Aortic smooth muscle cell (primary cell): ENCODE data around the gene IFNA5. TPM values are rescaled to one million over a fixed set of nuclear protein-coding genes. Genes with fewer than 3 reads are reported as not detected.

Source experiments
- total RNA-seq: library from RNA; depleted of rRNA; stranded (reverse); fragments of >200 nt; gene quantifications from 2 replicates; pipeline ENCODE4 v1.2.3, GENCODE V29; 2014

Gene IFNA5
- not detected in 2 replicates for total RNA-seq

DNA sequence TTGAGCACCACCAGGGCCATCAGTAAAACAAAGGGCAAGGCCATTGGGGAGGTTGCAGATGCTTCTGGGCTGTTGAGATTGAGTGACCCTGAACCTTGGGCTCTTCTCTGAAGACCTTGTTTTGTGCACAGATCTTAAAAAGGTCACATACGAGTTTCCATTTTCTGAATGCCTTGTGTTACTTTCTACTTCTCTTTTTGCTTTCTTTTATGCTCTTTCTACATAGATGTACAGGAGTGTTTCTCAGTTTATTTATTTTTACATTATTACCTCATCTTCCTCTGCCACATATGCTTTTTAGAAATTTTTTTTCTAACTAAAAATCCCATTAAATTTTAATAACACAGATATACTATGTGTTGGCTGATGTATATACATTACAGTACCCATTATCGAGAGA is at the start of gene IFNA5:
IFNA5 (minus strand) TSS at position 101 of the 400 bp plus-strand sequence; CDS start at position 44, 57 bp downstream.

DNA sequence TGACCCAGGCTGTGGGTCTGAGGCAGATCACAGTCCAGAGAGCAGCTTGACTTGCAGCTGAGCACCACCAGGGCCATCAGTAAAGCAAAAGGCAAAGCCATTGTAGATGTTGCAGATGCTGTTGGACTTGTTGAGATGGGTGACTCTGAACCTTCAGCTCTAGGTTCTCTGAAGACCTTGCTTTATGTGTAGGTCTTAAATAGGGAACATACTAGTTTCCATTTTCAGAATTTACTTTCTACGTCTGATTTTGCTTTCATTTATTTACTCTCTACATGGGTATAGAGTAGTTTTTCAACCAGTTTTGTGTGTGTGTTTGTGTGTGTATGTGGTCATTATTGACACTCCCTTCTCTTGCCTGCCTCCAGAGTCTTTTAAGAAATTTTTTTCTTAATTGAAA is 45.7 kb upstream of the IFNA5 start, which contains the start of gene IFNA6:
IFNA6 (minus strand) TSS at position 101 of the 400 bp plus-strand sequence; CDS start at position 101, 0 bp downstream.

DNA sequence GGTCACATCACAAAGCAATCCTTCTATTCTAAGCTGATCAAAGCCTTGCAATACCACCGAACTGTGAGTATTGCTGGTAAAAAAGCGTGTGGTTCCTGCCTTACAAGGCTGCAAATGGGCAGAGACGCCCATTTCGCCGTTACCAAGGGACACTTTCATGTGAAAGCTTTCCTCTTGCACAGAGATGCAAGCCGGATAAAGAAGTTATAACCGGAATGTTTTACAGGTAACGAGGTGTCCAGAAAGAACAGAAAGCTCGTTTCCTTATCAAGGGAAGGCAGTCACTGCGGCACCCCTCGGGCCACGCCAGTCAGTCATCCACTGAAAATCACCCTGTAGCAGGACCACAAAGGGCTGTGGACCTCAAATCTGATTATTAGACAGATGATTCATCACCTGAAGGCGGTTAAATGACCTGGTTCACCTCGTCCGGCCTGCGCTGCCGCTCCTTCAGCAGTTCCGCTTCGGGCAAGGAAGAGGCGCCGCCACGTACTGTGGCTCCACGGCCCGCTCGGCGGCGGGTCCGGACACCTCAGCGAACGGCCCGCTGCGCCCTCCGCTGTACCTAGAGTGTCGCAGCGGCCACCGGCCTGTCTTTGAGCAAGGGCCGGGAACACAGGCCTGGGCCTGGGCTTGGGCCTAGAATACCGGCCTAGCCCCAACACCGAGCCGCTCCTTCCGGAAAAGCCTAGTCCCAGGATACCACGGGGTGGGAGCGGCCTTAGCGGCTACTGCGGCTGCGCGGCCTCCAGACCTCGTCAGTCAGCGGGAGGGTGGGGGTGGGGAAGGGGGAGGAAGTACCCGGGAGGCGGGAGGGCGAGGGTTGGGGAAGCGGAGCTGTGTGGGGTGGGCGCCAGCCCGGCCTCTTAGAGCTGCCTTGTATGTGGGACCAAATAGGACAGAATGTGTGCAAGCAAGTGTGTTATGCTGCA is 29.9 kb upstream of the IFNA5 start, which contains the start of gene KLHL9:
KLHL9 (minus strand) TSS at position 704 of the 932 bp plus-strand sequence; CDS start at position 159, 545 bp downstream.

Other genes with a start within 250 kb of the IFNA5 start
- gene IFNB1, start 227.4 kb downstream of the IFNA5 start, total RNA-seq, result not detected in 2 replicates
- gene IFNW1, start 163.5 kb downstream of the IFNA5 start, total RNA-seq, result not detected in 2 replicates
- gene IFNA21, start 138.7 kb downstream of the IFNA5 start, total RNA-seq, result not detected in 2 replicates
- not detected in 2 replicates for gene IFNA4, start 117.7 kb downstream of the IFNA5 start, total RNA-seq
- gene IFNA7, start 103.1 kb downstream of the IFNA5 start, total RNA-seq, result not detected in 2 replicates
- gene IFNA10, start 98.2 kb downstream of the IFNA5 start, total RNA-seq, result not detected in 2 replicates
- gene IFNA16, start 88.0 kb downstream of the IFNA5 start, total RNA-seq, result not detected in 2 replicates
- not detected in 2 replicates for gene IFNA17, start 77.1 kb downstream of the IFNA5 start, total RNA-seq
- not detected in 2 replicates for gene IFNA14, start 65.3 kb downstream of the IFNA5 start, total RNA-seq
- gene KLHL9, start 30.1 kb upstream of the IFNA5 start, total RNA-seq, result 42.0 TPM in 2 replicates
- not detected in 2 replicates for gene IFNA6, start 45.6 kb upstream of the IFNA5 start, total RNA-seq
- gene IFNA13, start 62.7 kb upstream of the IFNA5 start, total RNA-seq, result not detected in 2 replicates
- not detected in 2 replicates for gene IFNA2, start 80.1 kb upstream of the IFNA5 start, total RNA-seq
- not detected in 2 replicates for gene IFNA8, start 103.8 kb upstream of the IFNA5 start, total RNA-seq
- gene IFNA1, start 135.1 kb upstream of the IFNA5 start, total RNA-seq, result not detected in 2 replicates
- 17.2 and 24.6 TPM in 2 replicates for gene IFNE, start 177.0 kb upstream of the IFNA5 start, total RNA-seq